ENCODE results near the gene SMIM11. TPM values are rescaled to one million over a fixed set of nuclear protein-coding genes. Genes with fewer than 3 reads are reported as not detected.

Gene SMIM11
- total and polyA plus RNA-seq, 7 donors: 6.5 to 32.9 (median 25.5) TPM

- H3K4me1 ChIP-seq: peaks cover 8% of the 10 kb centered on the region
- TF ChIP-seq CTCF (IDR thresholded peaks at IDR 0.05): no peak
- H3K9me3 ChIP-seq: no peaks in the 10 kb centered on the region
- no peak overlapping the region for H3K4me3 ChIP-seq
- WGBS, 3 donors: 78 to 98% (median 84%) methylated on average over 3 of the region's 3 CpGs
- no peaks in the 10 kb centered on the region for H3K36me3 ChIP-seq (ENCODE audit: insufficient read depth in 1 of 2, low read depth in 1 of 2)
- intact Hi-C loops (cut with DNase I): loop anchor here in 1 of 2 donors (5.0 kb wide), 1 partner anchor 403 kb away; no protein-coding TSS in a partner anchor
- no peak for DNase-seq
- no peak for ATAC-seq
- H3K27ac ChIP-seq: no peak overlapping the region
- H3K27me3 ChIP-seq (ENCODE audit: insufficient read depth in 3 of 3, low read length in 2 of 3): no peaks in the 10 kb centered on the region
Observed at GRCh38 chr21:34340061-34340460, 35.2 kb upstream of the SMIM11 start.

- intact Hi-C loops (cut with DNase I): loop anchor here in 1 of 2 donors (5.0 kb wide), 1 partner anchor 405 kb away; no protein-coding TSS in a partner anchor
- Histone ChIP-seq H3K27ac (no peak overlapping the region), H3K36me3 (ENCODE audit: insufficient read depth in 1 of 2, low read depth in 1 of 2) (no peaks in the 10 kb centered on the region), H3K4me3 (no peak overlapping the region), H3K9me3 (no peaks in the 10 kb centered on the region), H3K27me3 (ENCODE audit: insufficient read depth in 3 of 3, low read length in 2 of 3) (no peaks in the 10 kb centered on the region), H3K4me1 (peaks cover 17% of the 10 kb centered on the region)
- WGBS, 3 donors: 83 to 86% (median 85%) methylated on average over 5 of the region's 5 CpGs
- ATAC-seq (no peak), DNase-seq (no peak)
- no peak for TF ChIP-seq CTCF (IDR thresholded peaks at IDR 0.05)
Observed at GRCh38 chr21:34342476-34342875, 32.8 kb upstream of the SMIM11 start.

- no peak overlapping the region for H3K27ac ChIP-seq
- intact Hi-C loops (cut with DNase I): loop anchor here in 1 of 2 donors (5.0 kb wide), 1 partner anchor 406 kb away; no protein-coding TSS in a partner anchor
- H3K27me3 ChIP-seq (ENCODE audit: insufficient read depth in 3 of 3, low read length in 2 of 3): no peaks in the 10 kb centered on the region
- H3K4me1 ChIP-seq: peaks cover 10% of the 10 kb centered on the region
- H3K36me3 ChIP-seq (ENCODE audit: insufficient read depth in 1 of 2, low read depth in 1 of 2): no peaks in the 10 kb centered on the region
- no peaks in the 10 kb centered on the region for H3K9me3 ChIP-seq
- no peak overlapping the region for H3K4me3 ChIP-seq
- no peak for TF ChIP-seq CTCF (IDR thresholded peaks at IDR 0.05)
- no peak for ATAC-seq
- no peak for DNase-seq
- 55 to 70% (median 69%) methylated on average over 7 of the region's 7 CpGs for WGBS, 3 donors
Observed at GRCh38 chr21:34343347-34343746, 32.0 kb upstream of the SMIM11 start.

GRCh38 chr21:34343838-34344381, 31.4 kb upstream of the SMIM11 start:
- Histone ChIP-seq H3K4me3 (no peak overlapping the region), H3K9me3 (no peaks in the 10 kb centered on the region), H3K27ac (no peak overlapping the region), H3K27me3 (ENCODE audit: insufficient read depth in 3 of 3, low read length in 2 of 3) (no peaks in the 10 kb centered on the region), H3K4me1 (peaks cover 10% of the 10 kb centered on the region), H3K36me3 (ENCODE audit: insufficient read depth in 1 of 2, low read depth in 1 of 2) (no peaks in the 10 kb centered on the region)
- DNase-seq: no peak
- 61 to 65% (median 64%) methylated on average over 12 to 14 of the region's 14 CpGs for WGBS, 3 donors
- peak in 1 of 4 donors; percentile 23 for ATAC-seq
- TF ChIP-seq CTCF (IDR thresholded peaks at IDR 0.05): no peak
- intact Hi-C loops (cut with DNase I): loop anchor here in 1 of 2 donors (5.0 kb wide), 1 partner anchor 407 kb away; no protein-coding TSS in a partner anchor

GRCh38 chr21:34344584-34344983, 30.7 kb upstream of the SMIM11 start:
- H3K27ac ChIP-seq: no peak overlapping the region
- no peaks in the 10 kb centered on the region for H3K9me3 ChIP-seq
- no peak for TF ChIP-seq CTCF (IDR thresholded peaks at IDR 0.05)
- WGBS, 3 donors: 89 to 96% (median 90%) methylated on average over 5 of the region's 5 CpGs
- peak in 1 of 4 donors; percentile 13 for ATAC-seq
- H3K4me3 ChIP-seq: no peak overlapping the region
- intact Hi-C loops (cut with DNase I): loop anchor here in 1 of 2 donors (5.0 kb wide), 1 partner anchor 407 kb away; no protein-coding TSS in a partner anchor
- no peaks in the 10 kb centered on the region for H3K36me3 ChIP-seq (ENCODE audit: insufficient read depth in 1 of 2, low read depth in 1 of 2)
- H3K27me3 ChIP-seq (ENCODE audit: insufficient read depth in 3 of 3, low read length in 2 of 3): no peaks in the 10 kb centered on the region
- peaks cover 10% of the 10 kb centered on the region for H3K4me1 ChIP-seq
- DNase-seq: no peak
